DMS 273 treated with DMSO at 0.1 percent for 48 hours (cell line): ENCODE results near the gene ISM2.

ENCODE experiments used
- DNase-seq: peaks from one replicate; lab custom pipeline; 2025; lab: John Stamatoyannopoulos, UW

The ISM2 gene

DNA sequence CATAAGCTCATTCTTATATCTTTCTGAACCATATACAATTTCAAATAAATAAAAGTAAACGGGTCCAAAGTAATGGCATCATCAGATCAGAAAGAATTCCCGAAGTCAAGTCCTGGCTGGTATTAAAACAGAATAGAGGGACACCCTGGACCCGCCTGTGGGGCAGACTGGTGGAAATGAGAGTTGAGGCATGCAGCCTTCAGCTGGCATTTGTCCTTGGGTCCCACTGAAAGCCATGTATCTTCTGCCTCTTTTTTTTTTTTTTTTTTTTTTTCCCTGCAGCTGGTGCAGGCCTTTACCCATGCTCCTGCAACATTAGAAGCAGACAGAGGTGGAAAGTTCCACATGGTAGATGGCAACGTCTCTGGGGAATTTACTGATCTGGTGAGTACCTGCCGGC is 30.8 kb downstream of the ISM2 start:
- no peak for DNase-seq

DNA sequence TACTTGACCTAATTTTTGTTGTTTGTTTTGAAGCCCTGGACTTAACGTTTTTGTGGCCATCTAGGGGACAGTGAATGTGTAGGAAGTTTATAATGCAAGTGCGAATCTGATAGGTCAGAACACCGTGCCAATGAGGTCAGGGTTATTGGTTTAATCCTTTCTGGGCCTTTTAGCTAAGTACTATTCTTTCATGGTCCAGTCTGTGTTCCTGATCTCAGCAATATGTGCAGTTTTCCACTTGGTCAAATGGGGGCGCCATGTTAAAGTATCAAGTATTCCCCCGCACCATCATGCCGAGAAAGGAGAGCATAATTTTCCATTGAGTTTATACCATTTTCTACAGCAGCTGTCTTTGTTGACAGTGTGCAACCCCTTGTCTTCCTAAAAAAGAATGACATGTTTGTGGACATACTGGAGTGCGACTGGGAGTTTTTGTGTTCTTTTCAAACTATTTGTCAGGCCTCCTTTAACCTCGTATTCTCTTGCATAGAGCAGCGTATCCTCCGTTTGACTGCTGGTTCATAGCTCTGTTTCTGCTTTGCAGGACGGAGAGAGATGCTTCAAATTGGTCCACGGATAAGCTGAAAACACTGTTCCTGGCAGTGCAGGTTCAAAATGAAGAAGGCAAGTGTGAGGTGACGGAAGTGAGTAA is 39.4 kb downstream of the ISM2 start:
- DNase-seq: peak; percentile 41

DNA sequence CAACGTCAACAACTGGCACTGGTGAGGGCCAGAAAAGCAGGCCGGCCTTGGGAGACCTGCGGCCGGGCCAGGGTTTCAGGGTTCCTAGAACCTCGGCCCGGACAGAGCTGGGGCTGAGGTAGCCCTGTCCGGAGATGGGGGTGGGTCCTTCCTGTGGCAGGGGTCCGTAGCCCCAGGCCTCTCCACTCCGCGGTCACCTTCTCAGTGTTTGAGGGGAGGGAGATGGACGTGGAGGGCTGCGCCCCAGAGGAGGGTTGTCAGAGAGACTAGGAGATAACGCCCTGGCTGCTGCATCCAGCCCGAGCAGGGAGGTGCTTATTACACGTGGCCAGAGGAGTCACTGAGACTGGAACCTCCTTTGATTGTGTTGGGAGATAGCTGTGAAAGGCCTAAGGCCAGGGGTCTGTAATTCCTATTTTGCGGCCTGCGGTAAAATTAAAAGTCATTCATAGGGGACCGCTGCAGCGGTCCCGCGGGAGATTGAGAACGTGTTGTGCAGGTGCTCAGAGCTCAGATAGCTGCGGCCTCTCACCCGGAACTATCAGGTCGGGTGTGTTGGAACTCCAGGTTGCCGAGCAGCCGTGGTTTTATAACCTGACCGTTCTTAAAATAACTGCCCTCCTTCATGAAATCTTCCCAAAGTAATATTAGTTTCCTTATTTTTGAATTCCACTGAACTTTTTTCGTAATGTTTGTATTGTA is 40.2 kb downstream of the ISM2 start:
- DNase-seq: no peak

DNA sequence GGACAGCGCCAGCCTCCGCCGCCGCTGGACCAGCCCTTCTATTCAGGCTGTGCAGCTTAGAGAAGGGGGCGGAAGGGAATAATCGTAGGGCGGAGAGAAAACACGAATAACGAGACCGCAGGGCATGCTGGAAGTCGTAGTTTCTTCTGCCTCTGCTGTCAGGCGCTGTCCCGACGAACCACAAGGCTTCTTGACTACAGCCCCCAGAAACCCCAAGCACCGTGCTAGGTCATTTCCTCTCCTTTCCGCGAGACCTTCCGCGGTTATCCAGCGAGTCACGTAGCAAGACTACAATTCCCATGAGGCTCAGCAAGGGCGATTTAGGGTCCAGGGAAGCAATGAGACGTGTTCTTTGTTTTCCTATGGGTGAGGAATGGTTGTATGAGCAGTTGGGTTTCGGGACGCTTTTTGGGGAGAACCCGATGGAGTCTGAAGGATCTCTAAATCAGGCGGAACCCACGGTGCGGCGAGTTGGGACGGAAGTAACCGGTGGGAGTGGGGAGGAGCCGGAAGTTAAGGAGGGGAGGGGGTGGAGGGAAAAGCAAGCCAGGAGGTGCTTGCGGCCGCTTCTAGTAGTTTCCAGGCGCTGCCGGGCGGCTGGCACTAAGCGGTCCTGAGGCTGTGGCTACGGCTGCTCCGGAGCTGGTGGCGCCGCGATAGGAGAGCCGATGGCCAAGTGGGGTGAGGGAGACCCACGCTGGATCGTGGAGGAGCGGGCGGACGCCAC is 40.9 kb downstream of the ISM2 start, which contains the start of the genes AHSA1 and VIPAS39:
Gene AHSA1, plus strand, starts transcription at position 572 of the 727 bp plus-strand sequence. Its CDS starts 97 bp downstream, at position 669.
Gene VIPAS39, minus strand, starts transcription at position 80 of the 727 bp plus-strand sequence. CDS start 3,499 bp downstream, outside the sequence.
- peak; percentile 98 for DNase-seq

DNA sequence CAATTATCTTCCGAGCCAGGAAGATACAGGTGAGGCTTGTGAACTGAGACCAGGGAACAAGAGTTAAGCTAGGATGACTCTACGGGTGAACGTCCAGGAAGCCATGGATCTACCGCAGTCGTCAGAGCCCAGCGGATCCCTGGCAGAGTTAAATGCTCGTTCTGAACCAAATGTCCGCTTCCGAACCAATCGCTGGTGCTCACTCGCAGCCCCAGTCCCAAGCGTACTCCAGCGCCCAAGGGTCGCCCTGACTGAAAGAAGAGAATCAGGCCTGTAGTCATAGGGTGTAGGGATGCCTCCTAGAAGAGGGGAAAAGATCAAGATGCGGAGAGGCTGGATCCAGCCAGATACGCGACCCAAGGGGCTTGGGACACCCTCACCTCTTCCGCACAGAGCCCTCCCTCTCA is 41.5 kb downstream of the ISM2 start:
- DNase-seq: no peak

- DNase-seq: no peak
Measured at GRCh38 chr14:77455966-77456640, 42.5 kb downstream of the ISM2 start.

- DNase-seq: no peak
Measured at GRCh38 chr14:77442196-77442595, 56.4 kb downstream of the ISM2 start.

DNA sequence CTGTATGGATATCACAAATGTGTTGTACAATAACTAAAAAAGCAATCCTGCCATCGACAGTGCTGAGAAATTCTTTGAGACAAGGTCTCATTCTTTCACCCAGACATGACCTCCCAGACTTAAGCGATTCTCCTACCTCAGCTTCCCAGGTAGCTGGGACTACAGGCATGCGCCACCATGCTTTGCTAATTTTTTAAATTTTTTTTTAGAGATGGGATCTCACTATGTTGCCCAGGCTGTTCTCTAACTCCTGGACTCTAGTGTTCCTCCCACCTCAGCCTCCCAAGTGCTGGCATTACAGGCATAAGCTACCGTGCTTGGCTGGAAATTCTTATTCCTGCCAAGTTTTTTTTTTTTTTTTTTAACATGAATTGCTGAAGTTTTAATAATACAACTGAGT is 58.8 kb downstream of the ISM2 start:
- DNase-seq: no peak

DNA sequence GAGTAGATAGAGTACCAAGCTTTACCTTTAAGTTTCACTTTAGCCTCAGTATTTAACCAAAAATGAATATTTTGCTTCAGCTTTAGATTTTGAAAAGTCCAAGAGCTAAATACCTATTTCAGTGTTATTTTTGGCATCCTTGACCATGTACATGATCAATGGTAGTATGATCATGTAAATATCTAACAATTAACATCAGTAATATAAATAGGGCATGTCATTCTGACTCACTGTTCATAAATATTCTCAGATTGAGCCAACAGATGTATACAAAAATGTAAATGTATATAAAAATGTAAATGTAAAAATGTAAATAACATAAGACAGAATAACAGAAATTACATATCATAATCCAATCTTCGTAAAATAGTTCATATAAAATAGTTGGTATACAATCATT is 60.0 kb downstream of the ISM2 start:
- no peak for DNase-seq

DNA sequence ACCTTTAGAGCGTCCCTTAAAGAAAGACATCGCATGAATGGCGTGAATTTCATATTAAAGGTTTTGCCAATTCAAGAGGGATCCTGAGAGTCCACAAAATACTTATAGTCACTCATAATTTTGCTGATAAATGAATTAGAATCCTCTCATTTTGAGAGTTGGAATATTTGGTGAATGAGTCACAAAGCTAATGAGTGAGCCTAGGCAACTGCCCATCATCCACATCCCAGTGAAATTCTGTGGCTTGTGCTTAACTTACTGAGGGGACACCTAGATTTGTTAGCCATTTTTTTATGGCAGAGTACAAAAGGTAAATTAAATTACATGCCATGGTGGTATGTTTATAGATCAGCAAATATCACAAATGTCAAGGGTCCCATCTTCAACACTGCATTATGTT is 62.6 kb downstream of the ISM2 start:
- no peak for DNase-seq

DNA sequence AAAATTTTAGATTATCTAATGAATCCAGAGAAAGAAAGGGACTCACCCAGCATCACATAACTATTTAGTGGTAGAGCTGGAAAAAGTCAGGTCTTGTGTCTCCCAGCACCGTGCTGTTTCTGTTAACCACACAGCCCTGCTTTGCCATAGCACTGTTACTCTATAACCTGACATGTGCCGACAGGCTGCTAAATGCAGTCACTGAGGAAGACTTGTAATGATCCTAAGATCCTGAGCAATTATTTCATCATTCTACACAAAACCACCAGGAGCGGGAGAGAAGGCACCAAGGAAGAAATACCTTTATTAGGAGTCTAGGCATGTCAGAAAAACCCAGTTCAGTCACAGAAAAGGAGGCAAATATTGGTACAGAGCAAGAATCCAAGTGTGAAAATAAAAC is 72.2 kb downstream of the ISM2 start:
- no peak for DNase-seq

DNA sequence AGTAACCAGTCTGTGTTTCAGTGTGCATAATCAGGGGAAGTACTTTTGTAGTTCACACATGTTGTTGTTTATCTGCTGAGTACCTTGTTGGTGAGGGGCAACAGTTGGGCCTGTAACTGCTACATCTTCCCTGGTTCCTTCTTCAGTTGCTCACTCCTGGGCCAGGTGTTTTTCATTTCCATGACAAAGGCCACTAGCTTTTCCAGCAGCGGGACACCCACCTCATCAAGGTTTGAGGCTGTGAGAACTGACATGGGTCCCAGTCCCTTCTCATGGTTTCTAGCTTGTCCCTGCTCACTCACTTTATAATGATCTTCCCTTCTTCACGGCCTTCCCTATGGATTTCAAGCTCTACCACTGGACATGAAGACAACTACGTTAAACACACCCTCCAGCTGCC is 73.8 kb downstream of the ISM2 start:
- no peak for DNase-seq
